HepG2 (cell line): ENCODE data around the gene FAM171A2. TPM values are rescaled to one million over a fixed set of nuclear protein-coding genes. Genes with fewer than 3 reads are reported as not detected.
A peak's percentile ranks its signal among the peaks of the same experiment; 100 is the strongest.
"Not testable (repeated sequence)": the region's sequence is repeated elsewhere in the genome, so short reads cannot be mapped to it uniquely, and the experiment has no call there.

Experiments
- ATAC-seq: fragments of 200-7000 bp; cut with Tn5 transposase; 3 replicates; pipeline ENCODE4 v1.9.1; 2020; ENCODE audit warnings: mild to moderate bottlenecking, moderate library complexity
- BruUV-seq: library from RNA; stranded (reverse); fragments of 400-500 nt; replicated peaks from 2 replicates; lab custom pipeline; 2021; lab: Mats Ljungman, UMichigan
- CTCF ChIA-PET: fragments of 300-600 bp; formaldehyde crosslinking; extraction: SDS; loops from one replicate; lab custom pipeline; 2021; ENCODE audit warnings: low total read pairs, inconsistent platforms, low intra/inter-chr PET ratio; lab: Yijun Ruan, JAX
- POLR2A ChIA-PET: fragments of 350-600 bp; sonication (Branson Sonifier 250); formaldehyde crosslinking; loops from one replicate; lab custom pipeline; 2020; ENCODE audit warnings: antibody characterized with exemption, inconsistent platforms; lab: Yijun Ruan, JAX
- DNase-seq: peaks from one replicate; pipeline ENCODE4 v3.0.0-alpha.2; 2015; ENCODE audit warnings: low spot score
- FAIRE-seq: peaks from 3 replicates; lab custom pipeline; 2011; peaks lifted over from hg19 to GRCh38; lab: Jason Lieb, UNC
- H2AFZ ChIP-seq: one replicate; pipeline ENCODE4 v1.6.1; 2011; ENCODE audit warnings: low read length, inconsistent platforms
- H3K27ac ChIP-seq: fragments of 300-600 bp; 3 replicates; pipeline ENCODE4 v1.8.0; 2011; ENCODE audit warnings: mixed run types, mild to moderate bottlenecking, mixed read lengths, low read length, inconsistent platforms; ENCODE audit not compliant: insufficient read depth; ENCODE audit errors: extremely low read length
- H3K27me3 ChIP-seq, 2 experiments: fragments of 200-600 bp in 1 of 2; 2 replicates in 1 of 2; 3 replicates in 1 of 2; pipeline versions ENCODE4 v1.6.0 to v1.8.0; 2011; ENCODE audit warnings: low read length in 2 of 2, mild to moderate bottlenecking in 2 of 2, moderate library complexity in 2 of 2, inconsistent platforms in 1 of 2; ENCODE audit not compliant: insufficient read depth in 2 of 2, control insufficient read depth in 1 of 2
- H3K36me3 ChIP-seq, 2 experiments: fragments of 200-600 bp in 1 of 2; replicated peaks in 1 of 2; 2 replicates in 1 of 2; 3 replicates in 1 of 2; pipeline versions ENCODE4 v1.5.1 to v1.8.0; 2011; ENCODE audit warnings: low read length in 2 of 2, inconsistent platforms in 1 of 2; ENCODE audit not compliant: insufficient read depth in 2 of 2, control insufficient read depth in 1 of 2
- H3K4me1 ChIP-seq: 2 replicates; pipeline ENCODE4 v1.5.1; 2012; ENCODE audit warnings: low read length, inconsistent platforms; ENCODE audit not compliant: insufficient read depth
- H3K4me2 ChIP-seq: 2 replicates; pipeline ENCODE4 v1.6.0; 2011; ENCODE audit warnings: low read depth, low read length, inconsistent platforms
- H3K4me3 ChIP-seq, 3 experiments: fragments of 200-600 bp in 1 of 3; sonication (generic), shearing (Covaris generic) in 1 of 3; replicated peaks in 1 of 3; 2 replicates each; pipeline ENCODE4 v1.5.1; 2011 to 2016; ENCODE audit warnings: low read length in 3 of 3, inconsistent platforms in 2 of 3, low read depth in 2 of 3, mild to moderate bottlenecking in 2 of 3, control low read depth in 1 of 3, mixed read lengths in 1 of 3; ENCODE audit not compliant: insufficient read depth in 1 of 3
- H3K79me2 ChIP-seq: one replicate; pipeline ENCODE4 v1.6.1; 2011; ENCODE audit warnings: low read length, inconsistent platforms; ENCODE audit not compliant: insufficient read depth
- H3K9ac ChIP-seq: 2 replicates; pipeline ENCODE4 v1.6.0; 2011; ENCODE audit warnings: mild to moderate bottlenecking, low read depth, low read length, inconsistent platforms; ENCODE audit not compliant: insufficient read depth
- H3K9me3 ChIP-seq: 2 replicates; pipeline ENCODE4 v1.5.1; 2012; ENCODE audit warnings: mild to moderate bottlenecking, low read length
- H4K20me1 ChIP-seq: 2 replicates; pipeline ENCODE4 v1.6.0; 2011; ENCODE audit warnings: inconsistent platforms, mild to moderate bottlenecking, low read length, moderate library complexity; ENCODE audit not compliant: insufficient read depth
- DMAP1 ChIP-seq: IDR thresholded peaks from 2 replicates; pipeline ENCODE4 v1.6.1; 2016
- ESRRA ChIP-seq: sonication (generic); formaldehyde crosslinking; IDR thresholded peaks from 2 replicates; pipeline ENCODE4 v1.5.1; 2020; ENCODE audit warnings: mild to moderate bottlenecking, low read depth, missing genetic modification reagents
- LCORL ChIP-seq, 2 experiments: fragments of 450-650 bp in 1 of 2; sonication (generic) in 1 of 2; formaldehyde crosslinking in 1 of 2; IDR thresholded peaks; 2 replicates each; pipeline versions ENCODE4 v1.5.0 to v1.6.1; 2017 to 2020; ENCODE audit warnings: antibody characterized with exemption in 1 of 2, missing genetic modification reagents in 1 of 2
- MXD3 ChIP-seq: IDR thresholded peaks from 2 replicates; pipeline ENCODE4 v1.6.1; 2016; ENCODE audit warnings: mild to moderate bottlenecking, missing biosample characterization, missing genetic modification reagents
- SKI ChIP-seq: fragments of 450-650 bp; IDR thresholded peaks from one replicate; pipeline ENCODE4 v1.6.1; 2018; ENCODE audit warnings: mild to moderate bottlenecking; ENCODE audit not compliant: partially characterized antibody
- SP1 ChIP-seq, 2 experiments: fragments of 450-650 bp in 1 of 2; sonication (generic) in 1 of 2; formaldehyde crosslinking in 1 of 2; IDR thresholded peaks; 2 replicates each; pipeline versions ENCODE4 v1.4.0 to v1.6.1; 2016 to 2020; ENCODE audit warnings: missing genetic modification reagents in 1 of 2
- SP2 ChIP-seq: sonication (generic); formaldehyde crosslinking; IDR thresholded peaks from 2 replicates; pipeline ENCODE4 v1.5.1; 2020; ENCODE audit warnings: mild to moderate bottlenecking, missing genetic modification reagents
- TBX2 ChIP-seq: sonication (generic); formaldehyde crosslinking; IDR thresholded peaks from 2 replicates; pipeline ENCODE4 v1.5.0; 2020; ENCODE audit warnings: missing genetic modification reagents, mild to moderate bottlenecking, borderline replicate concordance
- THAP11 ChIP-seq: IDR thresholded peaks from 2 replicates; pipeline ENCODE4 v1.6.1; 2016; ENCODE audit warnings: missing biosample characterization, missing genetic modification reagents
- ZBTB42 ChIP-seq: sonication (generic); formaldehyde crosslinking; IDR thresholded peaks from 2 replicates; pipeline ENCODE4 v1.5.0; 2020; ENCODE audit warnings: mild to moderate bottlenecking, missing genetic modification reagents
- ZFY ChIP-seq: sonication (generic); formaldehyde crosslinking; IDR thresholded peaks from 2 replicates; pipeline ENCODE4 v1.4.0; 2020; ENCODE audit warnings: missing genetic modification reagents
- ZNF350 ChIP-seq: sonication (generic); formaldehyde crosslinking; IDR thresholded peaks from 2 replicates; pipeline ENCODE4 v1.4.0; 2020; ENCODE audit warnings: mild to moderate bottlenecking, low read depth, missing genetic modification reagents, borderline replicate concordance
- ZNF556 ChIP-seq: sonication (generic); formaldehyde crosslinking; IDR thresholded peaks from 2 replicates; pipeline ENCODE4 v1.4.0; 2020; ENCODE audit warnings: mild to moderate bottlenecking, missing genetic modification reagents, borderline replicate concordance
- ZNF83 ChIP-seq: sonication (generic); formaldehyde crosslinking; IDR thresholded peaks from 2 replicates; pipeline ENCODE4 v1.4.0; 2020; ENCODE audit warnings: missing genetic modification reagents, mild to moderate bottlenecking, borderline replicate concordance
- ZSCAN12 ChIP-seq: sonication (generic); formaldehyde crosslinking; IDR thresholded peaks from 2 replicates; pipeline ENCODE4 v1.9.0; 2021; ENCODE audit warnings: mild to moderate bottlenecking, missing genetic modification reagents
- WGBS: methylation state at CpG from one replicate; pipeline ENCODE4 v1.1.6; 2017; ENCODE audit warnings: low lambda C conversion rate; 5-methylcytosine and 5-hydroxymethylcytosine counted together
- in situ Hi-C: cut with HindIII; loops from 2 replicates; pipeline ENCODE4 v1.10.0; 2017; ENCODE audit warnings: low pct_unique_long_range_greater_than_20kb; ENCODE audit not compliant: extremely low pct_ligation_motif_present
- intact Hi-C: fragments of 100-400 bp; cut with micrococcal nuclease; formaldehyde crosslinking; loops from one replicate; pipeline ENCODE4 v1.10.0; 2022; ENCODE audit not compliant: unreplicated experiment
- polyA plus RNA-seq, 8 experiments: library from polyadenylated mRNA; depleted of rRNA in 3 of 8; stranded (reverse) in 7 of 8; unstranded in 1 of 8; fragments of >200 nt; fragmentation: Illumina TruSeq in 4 of 8; extraction: Trizol in 4 of 8; gene quantifications; 2 replicates each; pipeline versions ENCODE4 v1.2.1 to v1.2.3, GENCODE V29; 2011 to 2016; ENCODE audit warnings: low read depth in 4 of 8, missing spikeins in 1 of 8, mixed read lengths in 1 of 8; ENCODE audit not compliant: insufficient read depth in 1 of 8
- total RNA-seq, 5 experiments: library from RNA; depleted of rRNA; stranded (reverse); fragments of >200 nt; fragmentation: Illumina TruSeq; extraction: Trizol; gene quantifications; 2 replicates each; pipeline ENCODE4 v1.2.3, GENCODE V29; 2016; ENCODE audit warnings: low read depth in 1 of 5
- TF ChIP-seq, protein P1 (sequence below): IDR thresholded peaks from 2 replicates; pipeline ENCODE4 v1.6.1; 2016; ENCODE audit warnings: mild to moderate bottlenecking

FAM171A2 gene
- total and polyA plus RNA-seq, 2 of the 13 experiments (the other 11 are each of a cell fraction or from before 2014, with no cell fraction given): 1.8 to 3.6 TPM

DNA sequence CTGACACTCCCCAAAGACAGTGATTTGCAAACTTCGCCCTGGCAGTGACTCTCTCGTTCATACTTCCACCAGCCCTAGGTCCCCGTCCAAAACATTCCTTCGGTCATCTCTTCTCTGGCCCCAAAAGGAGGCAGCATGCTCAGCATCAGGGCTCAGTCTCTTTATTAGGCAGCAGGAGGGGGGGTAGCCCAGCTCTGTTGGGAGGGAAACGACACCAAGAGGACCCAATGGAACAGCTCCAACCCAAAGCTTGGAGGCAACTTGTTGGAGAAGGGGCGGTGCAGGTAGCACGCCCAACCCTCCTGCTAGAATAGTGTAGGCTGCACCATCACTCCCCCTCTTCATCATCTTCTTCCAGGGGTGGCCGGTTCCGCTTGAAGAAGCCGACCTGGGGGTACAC lies 8.4 kb upstream of the FAM171A2 start:
- Histone ChIP-seq H3K27ac (no peak overlapping the region), H3K9ac (no peak overlapping the region), H3K4me1 (peaks cover 90% of the 10 kb centered on the region), H3K36me3 (no peaks in the 10 kb centered on the region), H3K4me3 (no peak overlapping the region; a peak in 1 of 6 replicates), H4K20me1 (no peaks in the 10 kb centered on the region; the same call in 1 of the 2 replicates), H2AFZ (no peak overlapping the region)
- DNase-seq (no peak), ATAC-seq (no peak), FAIRE-seq (no peak)
- POLR2A ChIA-PET: interaction anchor here (2.1 kb wide), 1 partner anchor 14 kb away, joined by 6 read pairs; no protein-coding TSS in a partner anchor
- TF ChIP-seq ZNF350 (CRISPR knock-in tag): 0 out of 2 replicates have a peak, but pooled peaks have one; percentile 39
- no peak for TF ChIP-seq LCORL (IDR thresholded peaks at IDR 0.05)
- TF ChIP-seq LCORL (CRISPR knock-in tag; IDR thresholded peaks at IDR 0.05): no peak
- 0 out of 2 replicates have a peak, but pooled peaks have one; percentile 3 for TF ChIP-seq SP2 (CRISPR knock-in tag)
- no peak for TF ChIP-seq ZNF83 (CRISPR knock-in tag)
- TF ChIP-seq ZBTB42 (CRISPR knock-in tag): no peak
- TF ChIP-seq ZSCAN12 (CRISPR knock-in tag): no peak
- TF ChIP-seq, all 625 proteins: peak for 2
- no TSS peak for BruUV-seq
- intact Hi-C loops (no loop called here), in situ Hi-C loops (no loop called here)
- H3K27me3 ChIP-seq: no peaks in the 10 kb centered on the region
- 64% methylated on average over 10 of the region's 10 CpGs for WGBS
- no peaks in the 10 kb centered on the region for H3K9me3 ChIP-seq
- peak overlapping the region; percentile 25; the same call in 1 of the 2 replicates for H3K4me2 ChIP-seq
- no peaks in the 10 kb centered on the region for H3K79me2 ChIP-seq
- CTCF ChIA-PET: no interaction called here

DNA sequence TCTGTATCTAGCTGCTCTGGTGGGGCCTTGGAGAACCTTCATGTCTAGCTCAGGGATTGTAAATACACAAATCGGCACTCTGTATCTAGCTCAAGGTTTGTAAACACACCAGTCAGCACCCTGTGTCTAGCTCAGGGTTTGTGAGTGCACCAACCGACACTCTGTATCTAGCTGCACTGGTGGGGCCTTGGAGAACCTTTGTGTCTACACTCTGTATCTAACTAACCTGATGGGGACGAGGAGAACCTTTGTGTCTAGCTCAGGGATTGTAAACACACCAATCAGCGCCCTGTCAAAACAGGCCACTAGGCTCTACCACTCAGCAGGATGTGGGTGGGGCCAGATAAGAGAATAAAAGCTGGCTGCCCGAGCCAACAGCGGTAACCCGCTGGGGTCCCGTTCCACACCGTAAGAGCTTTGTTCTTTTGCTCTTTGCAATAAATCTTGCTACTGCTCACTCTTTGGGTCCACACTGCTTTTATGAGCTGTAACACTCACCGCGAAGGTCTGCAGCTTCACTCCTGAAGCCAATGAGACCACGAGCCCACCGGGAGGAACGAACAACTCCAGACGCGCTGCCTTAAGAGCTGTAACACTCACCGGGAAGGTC lies 5.9 kb upstream of the FAM171A2 start:
- CTCF ChIA-PET; H3K27me3 ChIP-seq; intact Hi-C loops; ATAC-seq; H3K9me3 ChIP-seq; H4K20me1 ChIP-seq; H3K79me2 ChIP-seq; H2AFZ ChIP-seq; in situ Hi-C loops; H3K36me3 ChIP-seq; BruUV-seq; H3K9ac ChIP-seq; TF ChIP-seq SP1 (IDR thresholded peaks at IDR 0.05): not testable (repeated sequence)
- peak overlapping the region; percentile 58 for H3K4me2 ChIP-seq
- H3K27ac ChIP-seq: peak overlapping the region; percentile 61
- FAIRE-seq (peak; percentile 74), DNase-seq (peak; percentile 77)
- H3K4me3 ChIP-seq: peak overlapping the region in 1 of 3 experiments; percentile 45; a peak in 1 of 6 replicates
- 46% methylated on average over 16 of the region's 17 CpGs for WGBS
- H3K4me1 ChIP-seq: peaks cover 79% of the 10 kb centered on the region
- POLR2A ChIA-PET: interaction anchor here (0.6 to 2.0 kb wide), 8 partner anchors 8 to 183 kb away, joined by 3 to 12 read pairs (median 4); partner anchors contain the start of genes GRN and TMUB2
- TF ChIP-seq SKI: peak; percentile 78
- peak; percentile 22; the same call in 1 of the 2 replicates for TF ChIP-seq TBX2 (CRISPR knock-in tag)
- TF ChIP-seq MXD3 (CRISPR knock-in tag): 0 out of 2 replicates have a peak, but pooled peaks have one; percentile 5
- peak; percentile 33; the same call in 1 of the 2 replicates for TF ChIP-seq ZNF556 (CRISPR knock-in tag)
- TF ChIP-seq ZFY (CRISPR knock-in tag): 0 out of 2 replicates have a peak, but pooled peaks have one; percentile 27
- TF ChIP-seq ESRRA (CRISPR knock-in tag): 0 out of 2 replicates have a peak, but pooled peaks have one; percentile 17
- TF ChIP-seq SP1 (CRISPR knock-in tag; IDR thresholded peaks at IDR 0.05): peak; percentile 72
- TF ChIP-seq, protein P1, sequence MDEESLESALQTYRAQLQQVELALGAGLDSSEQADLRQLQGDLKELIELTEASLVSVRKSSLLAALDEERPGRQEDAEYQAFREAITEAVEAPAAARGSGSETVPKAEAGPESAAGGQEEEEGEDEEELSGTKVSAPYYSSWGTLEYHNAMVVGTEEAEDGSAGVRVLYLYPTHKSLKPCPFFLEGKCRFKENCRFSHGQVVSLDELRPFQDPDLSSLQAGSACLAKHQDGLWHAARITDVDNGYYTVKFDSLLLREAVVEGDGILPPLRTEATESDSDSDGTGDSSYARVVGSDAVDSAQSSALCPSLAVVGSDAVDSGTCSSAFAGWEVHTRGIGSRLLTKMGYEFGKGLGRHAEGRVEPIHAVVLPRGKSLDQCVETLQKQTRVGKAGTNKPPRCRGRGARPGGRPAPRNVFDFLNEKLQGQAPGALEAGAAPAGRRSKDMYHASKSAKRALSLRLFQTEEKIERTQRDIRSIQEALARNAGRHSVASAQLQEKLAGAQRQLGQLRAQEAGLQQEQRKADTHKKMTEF (CRISPR knock-in tag): peak; percentile 67
- peak; percentile 53; the same call in 1 of the 2 replicates for TF ChIP-seq THAP11 (CRISPR knock-in tag)
- 0 out of 2 replicates have a peak, but pooled peaks have one; percentile 35 for TF ChIP-seq DMAP1
